ENCODE data around the gene LETM1. TPM values are rescaled to one million over a fixed set of nuclear protein-coding genes. Genes with fewer than 3 reads are reported as not detected.

LETM1 gene
- total and polyA plus RNA-seq, 4 donors = 21.7 to 47.1 (median 26.8) TPM

- DNase-seq = no peak
- ATAC-seq (ENCODE audit: insufficient read depth, low FRiP score) = no peak
- Histone ChIP-seq H3K9me3 (ENCODE audit: control insufficient read depth in 4 of 4, insufficient read depth in 3 of 4, low read length in 3 of 4) (peaks cover 0 to 2% (median 0%) of the 10 kb centered on the region in 4 donors), H3K9ac (ENCODE audit: insufficient read depth in 1 of 2, low read length in 2 of 2) (no peak overlapping the region), H3K36me3 (ENCODE audit: control insufficient read depth in 4 of 4, insufficient read depth in 4 of 4, low read length in 4 of 4) (peaks cover 17 to 54% (median 19%) of the 10 kb centered on the region in 4 donors), H3K27me3 (ENCODE audit: control insufficient read depth in 3 of 3, insufficient read depth in 3 of 3, low read length in 2 of 3) (no peaks in the 10 kb centered on the region), H3K4me3 (no peak overlapping the region), H3K4me1 (ENCODE audit: control insufficient read depth in 5 of 5, insufficient read depth in 5 of 5, low read length in 5 of 5) (no peaks in the 10 kb centered on the region), H3K27ac (ENCODE audit: low read depth in 1 of 2, low read length in 1 of 2) (no peak overlapping the region)
- WGBS, 2 donors = 96% methylated on average over 18 of the region's 18 CpGs
- TF ChIP-seq CTCF (IDR thresholded peaks at IDR 0.05; ENCODE audit: control extremely low read depth, extremely low read depth) = no peak
Observed at GRCh38 chr4:1832690-1833089, 23.3 kb downstream of the LETM1 start.

- H3K9ac ChIP-seq (ENCODE audit: insufficient read depth in 1 of 2, low read length in 2 of 2) = no peak overlapping the region
- H3K27ac ChIP-seq (ENCODE audit: low read depth in 1 of 2, low read length in 1 of 2) = no peak overlapping the region
- H3K4me1 ChIP-seq (ENCODE audit: control insufficient read depth in 5 of 5, insufficient read depth in 5 of 5, low read length in 5 of 5) = no peaks in the 10 kb centered on the region
- no peaks in the 10 kb centered on the region for H3K27me3 ChIP-seq (ENCODE audit: control insufficient read depth in 3 of 3, insufficient read depth in 3 of 3, low read length in 2 of 3)
- ATAC-seq (ENCODE audit: insufficient read depth, low FRiP score) (no peak), DNase-seq (no peak)
- no peak for TF ChIP-seq CTCF (IDR thresholded peaks at IDR 0.05; ENCODE audit: control extremely low read depth, extremely low read depth)
- H3K36me3 ChIP-seq (ENCODE audit: control insufficient read depth in 4 of 4, insufficient read depth in 4 of 4, low read length in 4 of 4) = peaks cover 15 to 53% (median 18%) of the 10 kb centered on the region in 4 donors
- H3K9me3 ChIP-seq (ENCODE audit: control insufficient read depth in 4 of 4, insufficient read depth in 3 of 4, low read length in 3 of 4) = peaks cover 0 to 2% (median 0%) of the 10 kb centered on the region in 4 donors
- 95 to 97% methylated on average over 8 of the region's 8 CpGs for whole genome bisulfite sequencing, 2 donors
- no peak overlapping the region for H3K4me3 ChIP-seq
Observed at GRCh38 chr4:1831331-1831730, 24.6 kb downstream of the LETM1 start.

- TF ChIP-seq CTCF (IDR thresholded peaks at IDR 0.05; ENCODE audit: control extremely low read depth, extremely low read depth) = no peak
- 54 to 77% methylated on average over 8 of the region's 8 CpGs for WGBS, 2 donors
Observed at GRCh38 chr4:1830642-1831228, 25.2 kb downstream of the LETM1 start.

GRCh38 chr4:1830234-1830633 lies 25.7 kb downstream of the LETM1 start:
- Histone ChIP-seq H3K4me3 (no peak overlapping the region), H3K27ac (ENCODE audit: low read depth in 1 of 2, low read length in 1 of 2) (no peak overlapping the region), H3K4me1 (ENCODE audit: control insufficient read depth in 5 of 5, insufficient read depth in 5 of 5, low read length in 5 of 5) (no peaks in the 10 kb centered on the region), H3K9me3 (ENCODE audit: control insufficient read depth in 4 of 4, insufficient read depth in 3 of 4, low read length in 3 of 4) (peaks cover 0 to 2% (median 0%) of the 10 kb centered on the region in 4 donors), H3K36me3 (ENCODE audit: control insufficient read depth in 4 of 4, insufficient read depth in 4 of 4, low read length in 4 of 4) (peaks cover 14 to 58% (median 20%) of the 10 kb centered on the region in 4 donors), H3K27me3 (ENCODE audit: control insufficient read depth in 3 of 3, insufficient read depth in 3 of 3, low read length in 2 of 3) (no peaks in the 10 kb centered on the region), H3K9ac (ENCODE audit: insufficient read depth in 1 of 2, low read length in 2 of 2) (no peak overlapping the region)
- ATAC-seq (ENCODE audit: insufficient read depth, low FRiP score) (no peak), DNase-seq (no peak)
- 93 to 95% methylated on average over 3 of the region's 3 CpGs for WGBS, 2 donors
- no peak for TF ChIP-seq CTCF (IDR thresholded peaks at IDR 0.05; ENCODE audit: control extremely low read depth, extremely low read depth)

More at GRCh38 chr4:1830642-1831228, 25.2 kb downstream of the LETM1 start:
- Histone ChIP-seq H3K36me3 (ENCODE audit: control insufficient read depth in 4 of 4, insufficient read depth in 4 of 4, low read length in 4 of 4) (peaks cover 17 to 57% (median 20%) of the 10 kb centered on the region in 4 donors), H3K27ac (ENCODE audit: low read depth in 1 of 2, low read length in 1 of 2) (no peak overlapping the region), H3K4me1 (ENCODE audit: control insufficient read depth in 5 of 5, insufficient read depth in 5 of 5, low read length in 5 of 5) (no peaks in the 10 kb centered on the region), H3K9ac (ENCODE audit: insufficient read depth in 1 of 2, low read length in 2 of 2) (no peak overlapping the region), H3K4me3 (no peak overlapping the region), H3K9me3 (ENCODE audit: control insufficient read depth in 4 of 4, insufficient read depth in 3 of 4, low read length in 3 of 4) (peaks cover 0 to 2% (median 0%) of the 10 kb centered on the region in 4 donors), H3K27me3 (ENCODE audit: control insufficient read depth in 3 of 3, insufficient read depth in 3 of 3, low read length in 2 of 3) (no peaks in the 10 kb centered on the region)
- ATAC-seq (ENCODE audit: insufficient read depth, low FRiP score) (no peak), DNase-seq (no peak)

Data from lung (tissue), 12 donors.